Measurements from ENCODE around the gene MYCL. TPM values are rescaled to one million over a fixed set of nuclear protein-coding genes. Genes with fewer than 3 reads are reported as not detected.
"Not testable (repeated sequence)": the region's sequence is repeated elsewhere in the genome, so short reads cannot be mapped to it uniquely, and the experiment has no call there.

MYCL gene
- total RNA-seq, 2 donors from 2014 or later: 13.7 to 15.4 TPM

GRCh38 chr1:39925721-39926342 is 24.1 kb upstream of the MYCL start:
- intact Hi-C loops (cut with DNase I, micrococcal nuclease): no loop called here
- no peak for ATAC-seq
- no peak for DNase-seq

GRCh38 chr1:39922251-39922688 is 20.6 kb upstream of the MYCL start:
- intact Hi-C loops (cut with DNase I, micrococcal nuclease): no loop called here
- ATAC-seq (no peak), DNase-seq (no peak)

- peak; percentile 36 to 41 for DNase-seq
- ATAC-seq: peak; percentile 98
- intact Hi-C loops (cut with DNase I, micrococcal nuclease): no loop called here
These were observed 17.8 kb upstream of the MYCL start for GRCh38 chr1:39919545-39919944.

GRCh38 chr1:39917825-39918224 is 16.1 kb upstream of the MYCL start:
- ATAC-seq (no peak), DNase-seq (no peak)

GRCh38 chr1:39915499-39916129 is 13.9 kb upstream of the MYCL start:
- peak; percentile 59 for ATAC-seq
- intact Hi-C loops (cut with DNase I, micrococcal nuclease): no loop called here
- no peak for DNase-seq

More at GRCh38 chr1:39917825-39918224, 16.1 kb upstream of the MYCL start:
- intact Hi-C loops (cut with DNase I, micrococcal nuclease): no loop called here

GRCh38 chr1:39913136-39913535 is 11.4 kb upstream of the MYCL start:
- ATAC-seq; intact Hi-C loops (cut with DNase I, micrococcal nuclease); DNase-seq: not testable (repeated sequence)

- intact Hi-C loops (cut with DNase I, micrococcal nuclease): no loop called here
- ATAC-seq: no peak
- no peak for DNase-seq
These were observed 8.5 kb upstream of the MYCL start for GRCh38 chr1:39910263-39910662.

- no peak for DNase-seq
These were observed 6.8 kb upstream of the MYCL start for GRCh38 chr1:39908534-39908933.

GRCh38 chr1:39907528-39908453 is 6.1 kb upstream of the MYCL start:
- DNase-seq (no peak), ATAC-seq (no peak)
- intact Hi-C loops (cut with DNase I, micrococcal nuclease): no loop called here

More at GRCh38 chr1:39908534-39908933, 6.8 kb upstream of the MYCL start:
- intact Hi-C loops (cut with DNase I, micrococcal nuclease): no loop called here
- no peak for ATAC-seq

GRCh38 chr1:39905172-39905571 is 3.5 kb upstream of the MYCL start:
- intact Hi-C loops (cut with DNase I, micrococcal nuclease): no loop called here
- DNase-seq (no peak), ATAC-seq (no peak)

GRCh38 chr1:39902460-39902807 is 717 bp upstream of the MYCL start:
- intact Hi-C loops (cut with DNase I, micrococcal nuclease): no loop called here
- ATAC-seq (no peak), DNase-seq (no peak)

GRCh38 chr1:39901464-39901713 is 328 bp downstream of the MYCL start:
- intact Hi-C loops (cut with DNase I, micrococcal nuclease): no loop called here
- DNase-seq (peak; percentile 42 to 71), ATAC-seq (peak; percentile 50)

GRCh38 chr1:39900662-39901463 is 854 bp downstream of the MYCL start:
- intact Hi-C loops (cut with DNase I, micrococcal nuclease): no loop called here
- DNase-seq (peak; percentile 28 to 55), ATAC-seq (peak; percentile 38)

- intact Hi-C loops (cut with DNase I, micrococcal nuclease): loop anchor here in 1 of 2 donors (10.0 kb wide), 1 partner anchor 85 kb away; no protein-coding TSS in a partner anchor
- ATAC-seq: no peak
- DNase-seq: no peak
These were observed 1.8 kb downstream of the MYCL start for GRCh38 chr1:39899611-39900538.

GRCh38 chr1:39898648-39899603 is 2.8 kb downstream of the MYCL start:
- no peak for ATAC-seq
- intact Hi-C loops (cut with DNase I, micrococcal nuclease): loop anchor here in 1 of 2 donors (10.0 kb wide), 1 partner anchor 84 kb away; no protein-coding TSS in a partner anchor
- peak; percentile 38 to 48 for DNase-seq

- intact Hi-C loops (cut with DNase I, micrococcal nuclease): loop anchor here in 1 of 2 donors (10.0 kb wide), 1 partner anchor 83 kb away; no protein-coding TSS in a partner anchor
- ATAC-seq (no peak), DNase-seq (no peak)
These were observed 3.5 kb downstream of the MYCL start for GRCh38 chr1:39898191-39898590.

Data from left colon (tissue), 2 donors.